Activated naive CD4-positive, alpha-beta T cell treated with anti-CD3 and anti-CD28 coated beads, Interleukin-2, amount 50 U/mL, for 72 hours (primary cell): ENCODE results near the gene NAGPA. TPM values are rescaled to one million over a fixed set of nuclear protein-coding genes. Genes with fewer than 3 reads are reported as not detected.
"Not testable (repeated sequence)": the region's sequence is repeated elsewhere in the genome, so short reads cannot be mapped to it uniquely, and the experiment has no call there.

Experiments used
- ATAC-seq, 2 donors: fragments of 150-1000 bp; cut with Tn5 transposase; 2 replicates each; pipeline ENCODE4 v1.10.0; 2021; ENCODE audit warnings: mild to moderate bottlenecking in 2 of 2, moderate library complexity in 2 of 2
- DNase-seq, 2 donors: peaks; one replicate each; pipeline ENCODE4 v3.0.0; 2021 to 2022; ENCODE audit warnings: low spot score in 2 of 2
- H3K27ac Mint-ChIP-seq, 2 donors: one replicate each; pipeline ENCODE4 v1.8.0; 2022; ENCODE audit warnings: mild to moderate bottlenecking in 2 of 2, mixed read lengths in 2 of 2
- H3K36me3 Mint-ChIP-seq, 2 donors: one replicate each; pipeline ENCODE4 v1.8.0; 2022; ENCODE audit warnings: mixed read lengths in 2 of 2
- H3K9me3 Mint-ChIP-seq, 2 donors: one replicate each; pipeline ENCODE4 v1.8.0; 2022; ENCODE audit warnings: mixed read lengths in 2 of 2
- total RNA-seq, 2 donors: library from RNA; stranded (reverse); gene quantifications; one replicate each; pipeline ENCODE4 v1.2.3, GENCODE V29; 2022

The NAGPA gene
- total RNA-seq, 2 donors from 2014 or later = 7.1 to 11.2 TPM

- ATAC-seq = no peak
- no peak overlapping the region for H3K27ac Mint-ChIP-seq
- DNase-seq = no peak
- H3K9me3 Mint-ChIP-seq = no peaks in the 10 kb centered on the region
- no peaks in the 10 kb centered on the region for H3K36me3 Mint-ChIP-seq
Measured at GRCh38 chr16:5065326-5065725, 31.6 kb upstream of the NAGPA start.

DNA sequence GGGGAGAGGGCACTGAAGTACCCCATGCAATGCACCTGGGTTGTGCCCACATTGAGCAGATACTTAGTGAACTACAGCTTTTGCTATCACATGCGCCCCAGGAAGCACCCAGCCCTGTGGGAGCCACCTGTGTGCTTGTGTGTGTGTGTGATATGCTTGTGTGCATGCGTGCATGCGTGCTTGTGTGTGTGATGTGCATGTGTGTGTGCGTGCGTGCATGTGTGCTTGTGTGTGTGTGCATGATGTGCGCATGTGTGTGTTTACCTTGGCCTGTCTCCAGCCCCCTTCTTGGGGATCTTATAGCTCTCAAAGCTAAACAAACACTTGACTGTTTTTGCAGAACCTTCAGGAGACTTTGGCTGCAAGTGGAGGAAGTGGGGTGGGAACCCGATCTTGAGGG is 31.2 kb upstream of the NAGPA start:
- Mint-ChIP-seq H3K27ac (no peak overlapping the region), H3K36me3 (no peaks in the 10 kb centered on the region), H3K9me3 (no peaks in the 10 kb centered on the region)
- DNase-seq = no peak
- no peak for ATAC-seq

GRCh38 chr16:5062790-5063765 is 29.3 kb upstream of the NAGPA start:
- Mint-ChIP-seq H3K9me3 (no peaks in the 10 kb centered on the region), H3K27ac (no peak overlapping the region), H3K36me3 (no peaks in the 10 kb centered on the region)
- ATAC-seq (no peak), DNase-seq (no peak)

- no peak for DNase-seq
- no peaks in the 10 kb centered on the region for H3K9me3 Mint-ChIP-seq
- no peak overlapping the region for H3K27ac Mint-ChIP-seq
- H3K36me3 Mint-ChIP-seq = no peaks in the 10 kb centered on the region
- no peak for ATAC-seq
Measured at GRCh38 chr16:5062051-5062450, 28.3 kb upstream of the NAGPA start.

DNA sequence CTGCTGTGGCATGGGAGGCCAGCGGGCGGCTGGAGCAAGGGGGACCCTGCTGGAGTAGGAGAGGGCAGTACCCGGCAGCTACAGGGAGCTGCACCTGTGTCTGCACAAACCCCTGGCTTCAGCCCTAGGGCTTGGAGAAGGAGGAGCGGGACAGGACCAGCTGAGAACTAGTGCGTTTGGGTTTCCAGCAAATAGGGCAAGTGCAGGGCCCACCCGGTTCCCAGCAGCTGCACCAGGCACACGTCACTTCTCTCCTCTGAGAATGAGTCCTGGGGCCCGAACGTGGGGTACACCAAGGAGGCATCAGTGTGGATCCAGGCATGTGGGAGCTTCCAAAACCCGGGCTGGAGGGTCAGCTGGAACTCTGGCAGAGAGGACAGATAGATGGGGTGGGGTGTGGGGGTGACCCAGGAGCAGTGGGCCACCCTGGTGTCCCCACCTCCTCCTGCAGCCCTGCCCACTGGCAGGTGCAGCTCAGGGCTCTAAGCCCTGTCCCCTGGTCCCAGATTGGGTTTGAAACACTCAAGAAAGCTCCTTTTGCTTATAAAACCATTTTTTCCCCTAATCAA is 26.4 kb upstream of the NAGPA start:
- Mint-ChIP-seq H3K9me3 (no peaks in the 10 kb centered on the region), H3K27ac (no peak overlapping the region), H3K36me3 (no peaks in the 10 kb centered on the region)
- ATAC-seq = no peak
- no peak for DNase-seq

- Mint-ChIP-seq H3K36me3 (no peaks in the 10 kb centered on the region), H3K27ac (no peak overlapping the region), H3K9me3 (no peaks in the 10 kb centered on the region)
- ATAC-seq = no peak
- no peak for DNase-seq
Measured at GRCh38 chr16:5059386-5060072, 25.8 kb upstream of the NAGPA start.

DNA sequence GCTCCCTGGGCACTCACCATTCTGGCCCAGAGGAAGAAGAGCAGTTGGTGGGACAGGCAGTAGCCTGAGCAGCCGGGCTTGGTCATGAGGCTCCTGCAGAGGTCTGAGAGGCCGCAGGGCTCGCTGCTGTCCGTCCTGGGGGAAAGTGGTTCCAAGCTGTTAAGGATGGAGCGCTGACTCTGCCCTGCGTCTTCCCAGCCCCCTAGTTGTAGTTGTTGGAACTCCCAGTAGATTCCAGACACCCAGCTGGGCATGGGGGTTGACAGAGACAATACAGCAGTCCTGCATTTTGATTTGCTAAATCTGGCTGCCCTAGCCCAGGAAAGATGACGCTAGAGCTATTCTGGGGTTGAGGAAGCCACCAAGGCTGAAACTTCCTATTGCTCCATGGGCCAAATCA is 24.7 kb upstream of the NAGPA start:
- Mint-ChIP-seq H3K36me3 (no peaks in the 10 kb centered on the region), H3K9me3 (no peaks in the 10 kb centered on the region), H3K27ac (no peak overlapping the region)
- ATAC-seq = no peak
- DNase-seq = no peak

DNA sequence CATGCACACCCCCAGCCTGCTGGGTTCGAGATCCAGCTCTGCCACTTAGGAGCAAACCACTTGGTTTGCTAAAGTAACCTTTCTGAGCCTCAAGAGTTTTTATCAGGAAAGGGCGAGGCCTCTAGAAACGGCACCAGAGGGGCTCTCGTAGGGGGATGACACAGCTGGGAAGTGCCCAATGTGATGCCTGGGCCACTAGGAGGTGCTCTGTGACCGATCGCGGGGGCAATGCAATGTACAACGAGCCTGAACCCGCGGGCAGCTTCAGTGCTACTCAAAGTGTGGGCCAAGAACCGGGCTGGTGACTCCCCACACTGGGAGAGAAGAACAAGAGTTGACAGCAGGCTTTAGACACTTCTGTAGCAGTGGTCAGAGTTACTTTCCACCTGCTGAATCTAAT is 22.6 kb upstream of the NAGPA start:
- DNase-seq (peak in 1 of 2 donors; percentile 53), ATAC-seq (peak; percentile 60 to 89)
- H3K27ac Mint-ChIP-seq = no peak overlapping the region
- no peaks in the 10 kb centered on the region for H3K9me3 Mint-ChIP-seq
- H3K36me3 Mint-ChIP-seq = no peaks in the 10 kb centered on the region

GRCh38 chr16:5054876-5055865 is 21.4 kb upstream of the NAGPA start:
- no peaks in the 10 kb centered on the region for H3K9me3 Mint-ChIP-seq
- no peak for DNase-seq
- no peaks in the 10 kb centered on the region for H3K36me3 Mint-ChIP-seq
- no peak for ATAC-seq
- H3K27ac Mint-ChIP-seq = no peak overlapping the region

GRCh38 chr16:5046914-5047313 is 13.2 kb upstream of the NAGPA start:
- Mint-ChIP-seq H3K27ac (no peak overlapping the region), H3K9me3 (peaks cover 0 to 6% of the 10 kb centered on the region in 2 donors), H3K36me3 (peaks cover 0 to 4% of the 10 kb centered on the region in 2 donors)
- DNase-seq (no peak), ATAC-seq (no peak)

DNA sequence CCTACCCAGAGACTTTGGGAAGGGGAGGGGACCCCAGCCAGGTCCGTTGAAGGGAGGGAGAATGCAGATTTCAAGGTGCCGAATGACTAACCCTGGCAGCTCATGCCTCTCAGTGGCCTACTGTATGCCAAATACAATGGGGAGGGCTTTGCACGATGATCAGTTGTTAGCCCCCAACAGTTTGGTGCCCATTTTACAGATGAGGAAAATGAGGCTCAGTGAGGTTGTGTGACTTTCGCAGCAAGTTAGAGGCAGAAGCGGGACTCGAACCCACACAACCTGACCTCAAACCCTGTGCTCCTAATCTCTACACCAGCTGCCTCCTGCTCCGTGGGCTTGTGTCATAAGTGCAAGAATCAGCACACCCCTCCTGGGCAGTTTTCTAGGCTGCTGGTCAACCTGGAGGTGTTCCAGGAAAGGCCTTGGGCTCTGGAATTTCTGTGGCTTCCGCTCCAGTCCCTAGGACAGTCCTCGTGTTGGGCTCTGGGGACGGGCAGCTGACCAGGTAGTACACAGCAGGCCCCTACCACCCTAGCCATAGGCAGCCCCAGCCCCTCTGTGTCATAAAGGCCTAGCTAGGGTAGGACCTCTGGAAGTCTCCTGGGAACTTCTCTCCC is 11.9 kb upstream of the NAGPA start:
- DNase-seq = no peak
- H3K9me3 Mint-ChIP-seq = peaks cover 0 to 6% of the 10 kb centered on the region in 2 donors
- H3K27ac Mint-ChIP-seq = no peak overlapping the region
- peaks cover 0 to 4% of the 10 kb centered on the region in 2 donors for H3K36me3 Mint-ChIP-seq
- no peak for ATAC-seq

- not testable (repeated sequence) for H3K36me3 Mint-ChIP-seq, ATAC-seq, H3K9me3 Mint-ChIP-seq, DNase-seq, H3K27ac Mint-ChIP-seq
Measured at GRCh38 chr16:5044581-5044980, 10.8 kb upstream of the NAGPA start.

- Mint-ChIP-seq H3K27ac (no peak overlapping the region), H3K36me3 (peaks cover 0 to 4% of the 10 kb centered on the region in 2 donors), H3K9me3 (no peaks in the 10 kb centered on the region)
- ATAC-seq (no peak), DNase-seq (no peak)
Measured at GRCh38 chr16:5044011-5044540, 10.3 kb upstream of the NAGPA start.

- Mint-ChIP-seq H3K36me3 (peaks cover 0 to 4% of the 10 kb centered on the region in 2 donors), H3K27ac (no peak overlapping the region), H3K9me3 (no peaks in the 10 kb centered on the region)
- DNase-seq = no peak
- ATAC-seq = no peak
Measured at GRCh38 chr16:5042574-5043171, 8.9 kb upstream of the NAGPA start.

GRCh38 chr16:5041600-5042133 is 7.9 kb upstream of the NAGPA start:
- H3K36me3 Mint-ChIP-seq = peaks cover 0 to 1% of the 10 kb centered on the region in 2 donors
- peak overlapping the region in 1 of 2 donors; percentile 60 for H3K27ac Mint-ChIP-seq
- DNase-seq (no peak), ATAC-seq (no peak)
- H3K9me3 Mint-ChIP-seq = no peaks in the 10 kb centered on the region
